ENCODE results near the gene SYTL1. TPM values are rescaled to one million over a fixed set of nuclear protein-coding genes. Genes with fewer than 3 reads are reported as not detected.

SYTL1 gene
- total RNA-seq, 1 experiment from 2014 or later: 81.8 TPM

DNA sequence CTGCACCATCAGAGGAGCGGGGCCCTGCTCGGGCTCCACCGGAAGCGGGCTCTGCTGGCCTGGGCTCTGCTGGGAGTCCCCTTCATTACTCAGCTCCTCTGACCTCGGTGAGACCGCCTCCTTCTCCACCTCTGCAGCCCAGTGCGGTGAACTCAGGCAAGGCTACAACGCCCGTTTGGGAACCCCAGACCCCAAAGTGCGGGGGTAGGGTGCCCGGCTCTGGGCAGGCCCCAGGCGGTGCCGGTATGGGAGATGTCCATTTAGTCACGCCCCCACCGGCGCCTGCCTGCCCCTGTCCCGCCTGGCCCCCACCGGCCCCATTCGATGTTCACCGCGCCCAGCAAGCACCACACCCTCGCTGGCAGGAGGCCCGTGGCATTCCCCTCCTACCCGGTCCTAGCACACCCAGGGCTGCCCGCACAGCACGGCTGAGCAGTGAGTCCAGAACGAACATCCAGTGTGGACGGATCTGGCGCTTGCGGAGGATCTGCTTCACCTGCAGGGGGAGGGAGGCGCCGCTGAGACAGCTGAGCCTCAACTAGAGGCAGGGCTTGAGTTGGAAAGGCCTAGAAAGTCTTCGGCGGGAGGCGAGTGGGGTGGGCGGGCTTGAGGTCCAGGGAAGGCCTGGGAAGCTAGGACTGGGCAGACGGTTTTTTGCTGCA lies 14.9 kb downstream of the SYTL1 start:
- ChIA-PET CTCF (interaction anchor here (0.5 to 4.1 kb wide), 21 partner anchors 8 to 509 kb away, joined by 3 to 45 read pairs (median 4); partner anchors contain the start of genes CD164L2, MAP3K6 and SYTL1), POLR2A (interaction anchor here (0.7 to 3.6 kb wide), 4 partner anchors 10 to 42 kb away, joined by 3 to 15 read pairs (median 4); partner anchors contain the start of gene SYTL1)
- H3K27ac Mint-ChIP-seq (ENCODE audit: low read depth, unreplicated experiment): no peak overlapping the region
- no TSS peak for BruUV-seq (replicated peaks)
- peaks cover 4% of the 10 kb centered on the region for H3K4me1 Mint-ChIP-seq (ENCODE audit: insufficient read depth, unreplicated experiment)
- DNase-seq (ENCODE audit: unreplicated experiment): no peak
- H3K27me3 Mint-ChIP-seq (ENCODE audit: insufficient read depth, unreplicated experiment): no peaks in the 10 kb centered on the region
- no peak overlapping the region for H3K4me3 Mint-ChIP-seq (ENCODE audit: unreplicated experiment)
- H3K36me3 Mint-ChIP-seq (ENCODE audit: insufficient read depth, unreplicated experiment): peaks cover 76% of the 10 kb centered on the region
- TF ChIP-seq, protein P1, sequence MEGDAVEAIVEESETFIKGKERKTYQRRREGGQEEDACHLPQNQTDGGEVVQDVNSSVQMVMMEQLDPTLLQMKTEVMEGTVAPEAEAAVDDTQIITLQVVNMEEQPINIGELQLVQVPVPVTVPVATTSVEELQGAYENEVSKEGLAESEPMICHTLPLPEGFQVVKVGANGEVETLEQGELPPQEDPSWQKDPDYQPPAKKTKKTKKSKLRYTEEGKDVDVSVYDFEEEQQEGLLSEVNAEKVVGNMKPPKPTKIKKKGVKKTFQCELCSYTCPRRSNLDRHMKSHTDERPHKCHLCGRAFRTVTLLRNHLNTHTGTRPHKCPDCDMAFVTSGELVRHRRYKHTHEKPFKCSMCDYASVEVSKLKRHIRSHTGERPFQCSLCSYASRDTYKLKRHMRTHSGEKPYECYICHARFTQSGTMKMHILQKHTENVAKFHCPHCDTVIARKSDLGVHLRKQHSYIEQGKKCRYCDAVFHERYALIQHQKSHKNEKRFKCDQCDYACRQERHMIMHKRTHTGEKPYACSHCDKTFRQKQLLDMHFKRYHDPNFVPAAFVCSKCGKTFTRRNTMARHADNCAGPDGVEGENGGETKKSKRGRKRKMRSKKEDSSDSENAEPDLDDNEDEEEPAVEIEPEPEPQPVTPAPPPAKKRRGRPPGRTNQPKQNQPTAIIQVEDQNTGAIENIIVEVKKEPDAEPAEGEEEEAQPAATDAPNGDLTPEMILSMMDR (IDR thresholded peaks at IDR 0.05; ENCODE audit: unreplicated experiment): no peak
- no peaks in the 10 kb centered on the region for H3K9me3 Mint-ChIP-seq (ENCODE audit: unreplicated experiment)
- intact Hi-C loops (cut with micrococcal nuclease): no loop called here

DNA sequence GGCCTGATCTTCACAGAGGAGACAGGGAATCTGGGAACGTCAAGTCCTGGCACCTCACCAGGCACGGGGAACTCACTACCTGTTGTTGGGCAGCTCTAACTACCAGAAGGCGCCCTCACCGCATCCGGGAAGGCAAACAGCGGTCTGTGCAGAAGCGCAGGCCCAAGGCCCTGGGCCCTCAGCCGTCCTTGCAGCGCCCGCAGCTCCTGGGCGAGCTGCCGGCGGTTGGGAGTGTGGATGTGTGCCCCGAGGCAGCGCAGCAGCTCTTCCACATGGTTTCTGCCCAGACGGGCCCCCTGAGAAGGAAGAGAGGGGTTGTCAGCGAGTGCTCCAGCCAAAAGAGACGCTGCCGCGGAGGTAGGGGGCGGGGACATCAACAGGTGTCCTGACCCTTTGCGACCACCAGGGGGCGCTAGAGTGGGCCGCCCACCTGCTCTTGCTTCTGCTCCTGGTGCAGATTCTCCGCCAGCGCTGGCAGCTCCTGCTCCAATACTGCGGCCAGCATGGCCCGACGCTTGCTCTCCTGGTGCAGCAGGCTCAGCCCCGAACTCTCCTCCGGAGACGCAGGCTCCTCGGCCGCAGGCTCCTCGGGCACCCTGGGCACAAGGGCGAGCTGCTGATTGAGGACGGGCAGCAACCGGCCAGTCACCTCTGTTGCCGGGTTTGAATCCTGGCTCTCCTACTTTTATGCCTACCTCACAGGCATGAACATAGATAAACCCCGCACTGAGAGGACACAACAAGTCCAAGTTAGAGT lies 15.6 kb downstream of the SYTL1 start:
- no peaks in the 10 kb centered on the region for H3K9me3 Mint-ChIP-seq (ENCODE audit: unreplicated experiment)
- H3K36me3 Mint-ChIP-seq (ENCODE audit: insufficient read depth, unreplicated experiment): peaks cover 69% of the 10 kb centered on the region
- DNase-seq (ENCODE audit: unreplicated experiment): peak; percentile 50
- TF ChIP-seq, protein P1 (IDR thresholded peaks at IDR 0.05; ENCODE audit: unreplicated experiment): peak; percentile 95
- H3K27me3 Mint-ChIP-seq (ENCODE audit: insufficient read depth, unreplicated experiment): no peaks in the 10 kb centered on the region
- no peak overlapping the region for H3K4me3 Mint-ChIP-seq (ENCODE audit: unreplicated experiment)
- intact Hi-C loops (cut with micrococcal nuclease): no loop called here
- BruUV-seq (replicated peaks): no TSS peak
- H3K4me1 Mint-ChIP-seq (ENCODE audit: insufficient read depth, unreplicated experiment): peaks cover 4% of the 10 kb centered on the region
- POLR2A ChIA-PET: interaction anchor here (0.7 to 3.6 kb wide), 2 partner anchors 15 to 43 kb away, joined by 4 to 15 read pairs; partner anchors contain the start of gene SYTL1
- CTCF ChIA-PET: interaction anchor here (0.5 to 4.1 kb wide), 22 partner anchors 9 to 510 kb away, joined by 3 to 45 read pairs (median 4); partner anchors contain the start of genes CD164L2, MAP3K6 and SYTL1
- no peak overlapping the region for H3K27ac Mint-ChIP-seq (ENCODE audit: low read depth, unreplicated experiment)

DNA sequence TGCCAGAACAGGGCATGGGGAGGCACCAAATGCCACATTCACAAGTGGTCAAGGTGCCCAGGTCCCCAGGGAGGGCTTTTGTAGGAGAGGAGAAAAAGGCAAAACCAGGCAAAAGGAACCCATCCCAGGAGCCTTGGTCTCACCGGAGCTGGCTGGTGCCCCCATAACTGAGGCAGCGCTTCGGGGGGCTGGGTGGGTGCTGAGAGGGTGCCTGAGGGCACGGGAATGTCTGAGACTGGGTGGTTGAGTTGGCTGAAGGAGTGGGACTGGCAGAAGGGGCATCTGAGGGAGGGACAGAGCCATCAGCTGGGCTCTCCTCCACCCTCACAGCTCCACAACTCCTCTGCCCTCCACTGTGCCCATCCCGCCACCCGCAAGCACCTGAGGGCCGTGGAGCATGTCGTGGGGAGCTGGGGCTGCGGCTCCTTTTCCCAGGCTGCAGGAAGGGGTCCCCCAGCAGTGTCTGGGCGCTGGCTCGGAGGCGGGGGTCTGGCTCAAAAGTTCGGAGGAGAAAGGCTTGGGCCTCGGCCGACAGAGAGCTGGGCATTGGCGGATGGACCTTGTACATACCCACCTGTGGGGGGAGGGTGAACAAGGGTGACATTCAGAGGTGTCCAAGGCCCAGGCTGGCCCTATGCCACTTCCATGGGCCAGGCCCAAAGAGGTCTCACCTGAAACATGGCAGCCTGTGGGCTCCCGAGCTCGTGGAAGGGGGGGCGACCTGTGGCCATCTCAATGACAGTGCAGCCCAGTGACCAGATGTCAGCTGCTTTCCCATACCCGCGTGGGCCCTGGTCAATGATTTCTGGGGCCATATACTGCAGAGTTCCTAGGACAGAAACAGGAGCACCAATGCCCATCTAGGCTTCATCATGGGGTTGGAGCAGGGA lies 16.5 kb downstream of the SYTL1 start:
- TF ChIP-seq, protein P1 (IDR thresholded peaks at IDR 0.05; ENCODE audit: unreplicated experiment): no peak
- DNase-seq (ENCODE audit: unreplicated experiment): no peak
- Mint-ChIP-seq H3K27me3 (ENCODE audit: insufficient read depth, unreplicated experiment) (no peaks in the 10 kb centered on the region), H3K36me3 (ENCODE audit: insufficient read depth, unreplicated experiment) (peaks cover 68% of the 10 kb centered on the region), H3K4me1 (ENCODE audit: insufficient read depth, unreplicated experiment) (peaks cover 4% of the 10 kb centered on the region), H3K27ac (ENCODE audit: low read depth, unreplicated experiment) (no peak overlapping the region), H3K4me3 (ENCODE audit: unreplicated experiment) (no peak overlapping the region), H3K9me3 (ENCODE audit: unreplicated experiment) (no peaks in the 10 kb centered on the region)
- intact Hi-C loops (cut with micrococcal nuclease): no loop called here
- ChIA-PET CTCF (interaction anchor here (0.6 to 4.1 kb wide), 10 partner anchors 8 to 57 kb away, joined by 3 to 45 read pairs (median 8); partner anchors contain the start of genes CD164L2, MAP3K6 and SYTL1), POLR2A (interaction anchor here (3.6 kb wide), 1 partner anchor 15 kb away, joined by 15 read pairs; the partner anchor contains the start of gene SYTL1)
- no TSS peak for BruUV-seq (replicated peaks)
